IPS DF 4.7 (cell line): Measurements from ENCODE around the gene VIPR2.
"Not testable (repeated sequence)": the region's sequence is repeated elsewhere in the genome, so short reads cannot be mapped to it uniquely, and the experiment has no call there.

Experiments
- DNase-seq: peaks from one replicate; pipeline ENCODE4 v3.0.0-alpha.2; 2013; ENCODE audit warnings: low spot score; ENCODE audit errors: extremely low read depth

Gene VIPR2

DNA sequence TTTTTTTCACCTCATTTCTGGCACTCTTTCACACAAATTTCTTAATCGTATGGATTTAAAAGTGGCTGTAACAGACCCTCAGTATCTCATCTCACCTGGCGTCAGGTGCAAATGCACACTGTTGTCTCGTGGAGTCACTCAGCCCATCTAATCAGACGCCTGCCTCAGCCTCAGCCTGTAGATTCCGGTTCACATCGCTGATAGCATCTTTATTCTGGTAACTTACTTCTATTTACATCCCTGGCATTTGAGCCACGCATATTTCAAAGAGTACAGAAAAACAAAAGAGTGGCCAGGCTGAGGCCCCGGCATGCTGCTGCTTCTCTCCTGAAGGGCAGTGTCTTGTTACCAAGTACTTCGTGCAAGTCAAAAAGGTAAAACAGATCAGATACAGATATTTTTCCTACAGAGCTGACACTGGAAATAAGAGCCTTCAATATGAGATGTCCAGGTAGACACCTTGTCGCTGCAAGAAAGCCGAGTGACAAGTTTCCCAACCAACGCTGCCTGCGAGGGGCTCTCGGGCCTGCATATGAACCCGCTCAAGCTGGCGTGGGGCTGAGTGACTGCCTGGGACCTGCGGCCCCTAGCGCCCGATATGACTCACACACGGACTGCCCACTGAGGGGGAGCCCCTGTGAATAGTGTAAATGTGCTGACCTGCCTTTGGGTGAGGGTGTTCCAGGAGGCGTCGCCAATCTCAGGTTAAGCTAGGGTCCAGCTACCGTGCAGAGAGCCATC, 4.3 kb downstream of the VIPR2 start:
- DNase-seq = no peak

DNA sequence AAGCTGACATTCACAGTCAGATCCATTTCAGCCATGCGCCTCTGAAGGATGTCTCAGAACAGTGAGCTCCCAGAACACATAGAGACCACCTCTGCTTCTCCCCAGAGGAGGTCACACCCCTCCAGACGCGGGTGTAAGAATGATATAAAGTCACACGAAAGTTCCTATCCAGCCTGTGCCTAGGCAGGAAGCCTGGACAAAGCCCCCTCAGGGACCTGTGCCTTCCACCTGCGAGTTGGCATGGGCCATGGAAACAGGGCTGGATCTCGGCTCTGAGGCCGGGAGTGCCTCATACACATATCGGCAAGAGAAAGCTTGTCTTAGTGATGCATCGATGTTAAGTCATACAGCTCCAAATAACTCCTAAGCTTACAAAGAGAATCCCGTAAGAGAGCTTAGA, 5.0 kb downstream of the VIPR2 start:
- no peak for DNase-seq

DNA sequence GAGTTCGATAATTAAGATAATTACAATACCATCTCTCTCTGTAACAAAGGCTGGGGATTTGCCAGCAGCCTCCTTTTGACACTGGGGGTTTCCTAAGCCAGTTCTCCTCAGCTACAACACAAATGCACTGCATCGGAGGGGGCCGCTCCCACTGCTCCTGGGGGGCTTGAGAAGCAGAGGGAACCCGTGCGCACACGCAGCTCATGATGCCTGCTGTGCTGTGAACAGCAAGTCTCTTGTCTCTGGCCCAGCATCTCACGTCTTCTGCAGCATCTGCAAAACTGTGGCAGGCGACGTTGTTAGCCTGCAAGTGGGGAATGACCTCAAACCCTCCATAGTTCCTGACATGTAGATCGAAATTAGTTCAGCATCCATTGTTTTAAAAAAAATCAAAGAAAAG, 5.5 kb downstream of the VIPR2 start:
- no peak for DNase-seq

DNA sequence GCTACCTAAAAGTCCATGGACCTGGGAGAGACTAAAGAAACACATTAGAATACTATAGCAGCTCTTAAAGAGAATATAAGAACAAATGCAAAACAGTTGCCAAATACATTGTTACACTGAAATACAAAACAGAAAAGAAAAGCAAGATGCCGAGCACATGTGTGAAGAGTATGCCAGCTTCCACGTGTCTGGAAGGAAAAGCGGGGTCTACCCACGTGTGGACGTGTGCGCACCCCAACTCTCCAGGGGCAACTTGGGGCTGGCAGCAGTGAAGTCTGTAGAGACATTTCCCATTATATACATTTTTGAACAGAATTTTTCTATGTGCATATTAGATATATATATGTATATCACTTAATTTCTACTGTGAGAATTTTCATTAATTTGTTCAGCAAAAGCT, 6.2 kb downstream of the VIPR2 start:
- DNase-seq = no peak

DNA sequence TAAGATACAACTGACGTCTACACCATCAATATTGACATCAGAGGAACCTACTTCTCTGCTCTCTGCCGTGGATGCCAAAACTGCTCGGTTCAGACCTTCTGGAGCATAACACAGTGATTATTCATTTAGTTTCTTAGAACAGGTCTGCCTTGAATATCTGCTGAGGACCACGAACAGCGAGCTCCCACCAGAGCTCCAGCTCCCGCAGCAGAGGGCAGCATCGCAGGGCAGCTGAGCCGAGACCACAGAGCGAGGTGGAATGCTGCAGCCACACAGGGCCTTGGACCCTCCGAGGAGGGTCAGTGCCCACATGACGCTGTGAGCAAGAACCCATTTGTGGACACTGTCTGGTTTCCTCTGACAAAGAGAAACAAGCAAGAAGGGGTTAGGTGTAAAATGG, 6.8 kb downstream of the VIPR2 start:
- DNase-seq = no peak

DNA sequence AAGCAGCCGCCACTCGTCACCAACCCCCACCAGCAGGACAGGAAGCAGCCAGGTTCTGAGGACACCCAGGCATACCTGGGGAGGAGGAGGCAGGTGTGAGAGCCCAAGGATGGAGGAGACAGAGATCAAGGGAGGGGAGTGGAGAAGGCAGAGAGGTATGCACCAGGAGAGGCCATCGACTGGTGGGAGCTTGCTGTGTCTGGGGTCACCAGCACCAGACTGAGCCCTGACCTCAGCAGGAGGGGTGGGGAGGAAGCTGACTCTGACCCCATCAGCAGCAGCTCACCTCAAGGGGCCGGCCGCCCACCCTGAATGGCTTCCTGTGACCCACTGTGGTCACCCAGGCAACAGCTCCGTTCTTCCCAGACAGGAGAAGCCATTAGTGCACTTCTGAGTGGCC, 7.8 kb downstream of the VIPR2 start:
- DNase-seq = no peak

DNA sequence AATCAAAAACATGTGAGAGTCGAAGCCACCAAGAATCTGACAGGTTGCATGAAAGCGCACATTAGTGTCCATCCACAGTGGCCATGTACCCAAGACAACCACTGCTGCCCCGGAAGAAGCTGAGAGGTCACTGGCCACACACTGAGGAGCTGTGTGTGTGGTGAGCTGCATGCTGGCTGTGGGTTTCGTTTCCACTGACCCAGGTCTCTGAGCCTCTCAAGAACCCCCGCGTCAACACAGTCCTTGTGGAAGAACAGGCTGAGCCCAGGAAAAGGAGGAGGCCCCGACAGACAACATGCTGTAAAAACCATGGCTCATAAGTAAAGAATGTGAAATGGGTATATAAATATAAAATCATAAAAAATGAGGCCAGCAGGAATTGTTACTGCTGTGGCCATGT, 8.2 kb downstream of the VIPR2 start:
- no peak for DNase-seq

DNA sequence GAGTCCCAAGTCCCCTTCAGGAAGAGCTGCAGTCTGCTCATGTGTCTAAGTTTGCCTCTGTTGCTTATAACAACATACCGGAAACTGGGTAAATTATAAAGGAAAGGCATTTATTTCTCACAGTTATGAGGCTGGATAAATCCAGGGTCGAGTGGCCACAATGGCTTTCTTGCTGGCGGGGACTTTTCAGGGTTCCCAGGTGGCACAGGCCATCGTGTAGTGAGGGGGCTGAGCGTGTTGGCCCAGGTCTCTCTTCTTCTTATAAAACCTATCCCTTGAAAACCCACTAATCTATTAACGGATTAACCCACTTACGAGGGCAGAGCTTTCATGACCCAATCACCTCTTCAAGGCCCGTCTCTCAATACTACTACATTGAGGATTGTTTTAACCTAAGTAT, 8.7 kb downstream of the VIPR2 start:
- no peak for DNase-seq

DNA sequence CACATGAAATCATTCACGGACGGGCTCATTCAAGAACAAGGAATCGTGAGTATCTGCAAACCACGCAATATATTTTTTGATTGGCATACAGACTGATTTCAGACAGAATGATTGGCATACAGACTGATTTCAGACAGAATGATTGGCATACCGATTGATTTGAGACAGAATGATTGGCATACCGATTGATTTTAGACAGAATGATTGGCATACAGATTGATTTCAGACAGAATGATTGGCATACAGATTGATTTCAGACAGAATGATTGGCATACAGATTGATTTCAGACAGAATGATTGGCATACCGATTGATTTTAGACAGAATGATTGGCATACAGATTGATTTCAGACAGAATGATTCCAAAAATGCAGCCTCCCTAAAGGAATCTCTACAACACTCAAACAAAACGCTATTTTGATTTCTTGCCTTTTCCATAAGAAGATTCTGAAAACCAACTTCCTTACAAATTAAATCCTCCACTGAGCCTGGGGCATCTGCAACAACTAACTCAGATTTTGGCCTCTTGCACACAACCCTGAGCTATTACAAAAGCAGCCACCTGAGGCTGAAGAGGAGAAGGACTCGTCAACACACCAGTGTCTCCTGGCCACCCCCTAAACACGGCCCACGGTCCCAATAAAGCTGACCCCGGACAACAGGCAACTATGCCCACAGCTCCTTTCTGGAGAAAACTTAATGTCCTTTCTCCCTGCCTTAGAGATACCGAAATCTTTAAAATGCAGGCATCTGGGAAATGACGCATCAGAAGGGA, 11.8 kb downstream of the VIPR2 start:
- not testable (repeated sequence) for DNase-seq

DNA sequence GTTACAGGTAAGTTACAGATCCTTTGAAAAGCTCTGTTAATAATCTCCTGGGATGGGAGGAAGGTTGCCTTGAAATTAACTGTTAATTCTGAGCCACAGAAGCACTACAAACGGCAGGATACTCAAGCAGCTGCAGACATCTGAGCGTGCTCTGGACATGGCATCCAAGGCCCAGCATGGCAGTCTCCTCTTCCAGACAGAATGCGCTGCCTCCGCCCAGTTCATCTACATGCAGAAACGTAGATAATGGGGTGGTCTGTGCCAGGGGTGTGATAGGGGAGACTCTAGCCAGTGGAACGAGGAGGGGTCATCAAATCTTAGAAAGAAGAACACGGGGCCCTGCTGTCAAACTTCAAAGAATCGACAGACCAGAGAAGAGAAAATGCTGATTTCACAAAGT, 13.8 kb downstream of the VIPR2 start:
- no peak for DNase-seq

DNA sequence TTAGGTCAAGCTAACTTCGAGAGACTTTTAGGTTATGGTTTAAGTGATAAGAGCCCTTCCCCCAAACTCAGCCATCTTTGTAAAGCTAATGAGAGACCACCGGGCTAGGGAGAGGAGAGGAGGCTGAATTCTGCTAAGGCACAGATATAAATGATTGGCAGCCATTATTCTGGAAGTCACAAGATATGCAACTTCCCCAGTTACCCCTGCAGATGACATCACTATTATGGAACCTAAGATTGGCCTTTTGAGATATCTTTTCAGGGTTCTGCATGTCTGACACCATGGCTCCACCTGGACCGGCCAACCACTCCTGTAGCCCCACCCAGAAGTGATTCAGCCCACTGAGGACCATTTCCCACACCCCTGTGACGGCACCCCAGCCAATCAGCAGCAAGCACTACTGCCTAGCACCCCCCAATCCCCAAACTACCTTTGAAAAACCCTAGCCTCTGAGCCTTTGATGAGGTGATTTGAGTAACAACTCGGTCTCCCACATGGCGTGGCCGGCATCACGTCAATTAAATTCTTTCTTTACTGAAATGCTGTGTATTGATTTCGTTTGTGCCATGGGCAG, 14.4 kb downstream of the VIPR2 start:
- DNase-seq = no peak

DNA sequence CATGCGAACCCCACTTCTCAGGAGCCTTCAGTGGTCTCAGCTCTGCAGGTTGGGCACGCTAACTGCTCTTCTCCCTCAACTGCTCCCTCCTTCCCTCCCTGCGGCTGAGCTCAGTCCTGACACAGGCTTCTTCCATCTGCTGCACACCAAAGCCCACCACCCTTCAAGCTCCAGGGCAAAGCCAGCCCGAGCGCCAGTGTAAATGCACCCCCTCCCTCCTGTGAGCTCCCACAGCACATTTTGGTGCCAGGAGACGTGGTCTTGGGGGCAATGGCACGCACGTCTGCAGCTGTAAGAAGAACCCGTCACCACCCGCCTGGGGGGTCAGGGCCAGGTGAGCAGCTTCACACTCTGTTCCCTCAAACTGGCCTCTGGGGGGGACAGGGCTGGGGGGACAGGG, 15.9 kb downstream of the VIPR2 start:
- no peak for DNase-seq

DNA sequence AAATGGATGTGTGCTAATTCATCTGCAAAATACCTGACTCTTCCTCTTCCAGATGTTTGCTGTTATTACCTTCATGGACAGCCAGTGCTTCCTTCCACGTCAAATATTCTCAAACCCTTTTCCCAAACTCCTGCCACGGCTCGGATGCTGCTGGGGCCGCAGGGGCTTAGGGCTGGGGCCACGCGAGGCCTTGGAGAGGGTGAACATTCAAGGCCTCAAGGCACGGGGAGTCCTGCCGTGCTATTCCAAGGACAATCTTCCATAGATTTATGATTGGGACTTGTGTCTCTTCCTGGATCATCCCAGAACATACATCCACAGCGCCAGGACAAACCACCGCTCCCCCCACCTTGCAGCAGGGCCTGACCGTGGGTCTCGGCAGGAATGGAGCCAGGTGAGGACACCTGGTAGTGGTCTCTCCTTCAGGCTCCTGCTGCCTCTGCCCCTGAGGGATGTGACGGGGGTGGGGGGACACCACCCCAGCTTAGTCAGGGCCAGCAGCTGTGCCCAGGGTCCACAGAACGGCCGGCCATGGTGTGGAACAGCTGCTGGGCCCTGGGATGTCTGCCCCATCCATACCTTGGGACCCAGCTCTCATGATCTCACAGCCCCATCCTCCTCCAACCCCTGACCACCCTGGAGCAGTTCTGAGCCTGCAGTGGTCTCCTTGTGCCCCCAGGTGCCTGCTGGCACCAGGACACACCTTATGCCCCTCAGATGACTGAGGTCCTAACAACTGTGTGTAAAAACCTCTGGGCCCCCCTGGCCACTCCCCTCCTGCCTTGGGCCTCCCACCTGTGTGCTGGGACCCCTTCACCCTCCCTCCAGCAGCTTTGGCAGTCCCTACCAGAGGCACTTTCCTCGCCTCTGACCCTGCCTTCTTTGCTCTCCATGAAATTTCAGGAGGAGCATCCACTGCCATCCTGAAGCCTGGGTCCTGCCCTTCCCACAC, 16.7 kb downstream of the VIPR2 start:
- DNase-seq = no peak

DNA sequence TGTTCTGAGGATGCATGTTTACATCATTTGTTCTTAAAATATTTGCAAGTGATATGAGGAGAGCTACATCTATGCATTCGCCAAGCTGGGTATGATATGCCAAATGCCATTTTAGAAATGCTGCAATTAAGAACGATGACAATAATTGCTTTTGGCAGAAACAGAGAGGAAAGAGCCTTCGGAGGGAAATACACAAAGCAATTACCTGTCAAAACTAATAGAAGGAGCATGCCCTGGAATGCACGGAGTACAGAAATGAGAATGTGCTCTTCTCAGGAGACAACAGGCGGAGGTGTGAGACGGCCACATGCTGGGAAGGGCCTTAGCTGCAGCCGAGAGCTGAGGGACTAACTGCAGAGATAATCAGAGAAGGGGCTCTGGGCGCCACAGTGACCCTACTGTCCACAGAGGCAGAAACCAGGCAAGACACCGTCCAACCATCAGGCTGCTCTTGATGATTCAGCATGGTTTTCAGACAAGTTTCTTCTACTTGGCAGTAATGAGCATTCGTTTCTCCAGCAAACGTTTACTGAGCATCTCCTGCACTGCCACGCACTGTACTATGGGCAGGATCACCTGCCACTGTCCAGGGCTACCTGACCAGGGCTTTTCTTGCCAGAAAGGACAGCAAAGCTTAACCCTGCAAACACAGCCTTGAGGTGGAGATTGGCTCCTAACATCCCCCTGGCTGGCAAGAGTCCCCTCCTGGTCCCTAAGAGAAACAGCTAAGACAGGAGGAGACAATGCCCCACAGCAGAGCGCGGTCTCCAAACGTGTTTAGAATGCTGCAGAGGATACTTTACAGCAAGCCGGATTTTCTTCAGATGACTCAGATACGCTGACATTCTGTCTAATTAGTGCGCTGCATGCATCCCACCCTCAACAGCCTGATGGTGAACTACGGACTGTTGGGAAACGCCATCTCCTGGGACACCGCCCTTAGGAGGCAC, 18.1 kb downstream of the VIPR2 start:
- no peak for DNase-seq

DNA sequence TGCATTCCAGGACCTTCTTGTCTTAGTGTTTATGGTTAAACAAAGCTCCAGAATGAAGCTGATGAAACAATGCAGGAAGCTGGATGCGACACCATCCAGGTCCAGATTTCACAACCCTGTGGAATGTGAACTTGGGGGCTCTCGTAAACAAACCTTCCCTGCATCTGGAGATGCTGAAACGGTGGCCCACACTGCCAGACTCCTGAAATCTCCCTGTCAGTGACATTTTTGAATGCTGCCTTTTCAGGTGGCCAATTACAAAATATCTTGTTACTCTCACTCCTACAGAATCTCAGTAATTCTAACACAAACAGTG, 18.8 kb downstream of the VIPR2 start:
- DNase-seq = no peak

DNA sequence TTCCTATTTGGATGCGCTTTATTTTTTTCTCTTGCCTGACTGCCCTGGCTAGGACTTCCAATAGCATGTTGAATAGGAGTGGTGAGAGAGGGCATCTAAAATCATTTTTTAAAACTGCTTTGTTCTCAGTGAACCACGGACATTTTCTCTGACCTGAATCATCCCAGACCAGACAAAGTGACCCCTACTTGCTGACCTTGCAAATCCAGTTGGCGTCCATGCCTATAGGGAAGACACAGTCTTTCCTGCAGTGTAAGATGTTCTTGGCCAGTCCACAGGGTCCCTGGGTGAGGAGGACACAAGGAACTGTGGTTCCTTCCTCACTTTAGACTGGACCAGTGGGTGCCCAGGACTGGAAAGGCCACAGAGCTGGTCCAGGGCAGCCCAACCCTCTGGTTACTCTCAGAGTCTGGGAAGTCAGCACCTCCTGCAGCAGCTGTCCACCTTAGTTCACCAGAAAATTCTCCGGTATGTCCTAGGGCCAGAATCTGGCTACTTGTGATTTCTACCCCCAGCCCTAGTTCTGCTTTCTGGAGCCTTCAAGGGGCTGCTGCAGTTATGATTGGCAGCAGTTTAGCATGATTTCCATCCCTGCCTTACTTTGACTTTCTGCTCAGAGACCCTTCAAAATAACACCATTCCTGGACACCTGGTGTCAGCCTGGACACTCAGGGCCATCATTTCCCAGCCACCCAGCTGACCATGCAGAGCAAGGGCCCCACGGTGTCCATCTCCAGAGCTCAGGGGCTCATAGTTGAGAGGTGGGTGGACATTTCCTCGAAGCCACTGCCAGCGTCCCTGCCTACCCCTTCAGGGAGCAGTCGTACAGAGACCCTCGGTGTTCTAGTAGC, 19.3 kb downstream of the VIPR2 start:
- DNase-seq = no peak

DNA sequence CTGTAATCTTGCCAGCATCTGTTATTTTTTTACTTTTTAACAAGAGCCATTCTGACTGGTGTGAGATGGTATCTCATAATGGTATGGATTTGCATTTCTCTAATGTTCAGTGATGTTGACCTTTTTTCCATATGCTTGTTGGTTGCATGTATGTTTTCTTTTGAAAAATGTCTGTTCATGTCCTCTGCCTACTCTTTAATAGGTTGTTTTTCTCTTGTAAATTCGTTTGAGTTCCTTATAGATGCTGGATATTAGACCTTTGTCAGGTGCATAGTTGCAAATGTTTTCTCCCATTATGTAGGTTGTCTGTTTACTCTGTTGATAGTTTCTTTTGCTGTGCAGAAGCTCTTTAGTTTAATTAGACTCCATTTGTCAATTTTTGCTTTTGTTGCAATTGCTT, 20.9 kb downstream of the VIPR2 start:
- DNase-seq = not testable (repeated sequence)

DNA sequence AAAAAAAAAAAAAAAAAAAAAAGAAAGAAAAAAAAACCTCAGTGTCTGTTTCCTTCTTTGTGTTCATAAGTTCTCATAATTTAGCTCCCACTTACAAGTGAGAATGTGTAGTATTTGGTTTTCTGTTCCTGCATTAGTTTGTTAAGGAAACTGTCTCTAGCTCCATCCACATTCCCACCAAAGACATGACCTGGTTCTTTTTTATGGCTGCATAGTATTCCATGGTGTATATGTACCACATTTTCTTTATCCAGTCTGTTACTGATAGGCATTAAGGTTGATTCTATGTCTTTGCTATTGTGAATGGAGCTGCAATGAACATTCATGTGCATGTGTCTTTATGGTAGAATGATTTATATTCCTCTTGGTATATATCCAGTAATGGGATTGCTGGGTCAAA, 21.4 kb downstream of the VIPR2 start:
- not testable (repeated sequence) for DNase-seq

DNA sequence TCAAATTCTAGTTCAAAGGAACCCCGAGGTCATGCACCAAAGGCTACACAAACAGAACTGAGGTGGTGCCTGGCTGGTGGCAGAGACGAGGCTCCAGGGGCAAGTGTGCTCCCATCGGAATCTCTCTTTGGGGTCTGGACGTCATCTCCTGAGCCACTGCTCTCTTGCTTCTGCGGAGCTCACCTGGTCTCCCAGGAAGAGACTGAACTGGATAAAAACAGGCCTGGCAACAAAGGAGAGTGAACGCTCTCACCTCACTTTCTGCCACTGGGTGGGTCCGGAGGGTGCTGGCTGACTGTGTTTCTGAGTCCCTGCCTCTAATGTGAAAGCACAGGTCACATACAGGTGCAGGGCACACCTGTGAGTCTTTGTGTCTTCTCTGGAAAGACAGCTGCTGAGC, 22.4 kb downstream of the VIPR2 start:
- DNase-seq = no peak

DNA sequence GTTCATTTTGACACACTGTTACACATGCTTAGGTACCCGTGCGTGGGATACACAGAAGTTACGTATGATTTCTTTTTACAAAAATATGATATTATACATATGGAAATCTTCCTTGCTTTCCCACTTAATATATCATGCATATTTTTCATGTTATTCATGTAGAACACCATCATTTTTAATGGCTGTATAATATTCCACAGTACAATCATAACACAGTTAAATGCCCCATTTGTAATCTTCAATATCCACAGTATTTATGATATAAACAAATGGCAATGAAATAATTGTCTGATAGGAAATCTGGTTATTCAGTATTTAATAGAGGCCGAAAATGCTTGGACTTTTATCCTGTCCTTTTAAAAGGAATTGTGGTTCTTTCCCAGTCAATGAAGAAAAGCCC, 23.2 kb downstream of the VIPR2 start:
- no peak for DNase-seq
